ENCODE measurements around the gene ATF2. TPM values are rescaled to one million over a fixed set of nuclear protein-coding genes. Genes with fewer than 3 reads are reported as not detected.

The ATF2 gene
- total and polyA plus RNA-seq, 2 of the 13 experiments (the other 11 are each of a cell fraction or from before 2014, with no cell fraction given) = 91.6 to 95.1 TPM

DNA sequence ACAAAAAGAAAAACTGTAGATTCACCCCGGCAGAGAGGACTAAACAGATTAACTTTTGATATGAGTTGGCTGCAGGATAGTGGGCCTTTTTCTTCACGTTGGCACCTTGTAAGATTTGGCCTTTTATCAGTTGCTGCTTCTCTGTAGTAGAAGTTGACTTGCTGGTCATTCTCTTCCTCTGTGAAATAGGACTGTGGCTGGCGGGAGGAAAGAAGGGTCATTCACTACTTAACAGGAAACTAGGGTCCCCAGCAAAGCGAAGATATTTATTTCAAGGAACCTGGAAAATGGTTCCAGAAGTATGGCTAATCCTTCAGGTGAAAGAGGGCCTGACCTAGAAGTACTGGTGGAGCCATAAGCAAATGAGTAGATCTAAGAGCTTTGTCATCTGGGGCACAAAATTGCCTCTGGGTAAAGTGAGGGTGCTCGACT is 13.9 kb upstream of the ATF2 start (continued):
- TF ChIP-seq, protein P1, sequence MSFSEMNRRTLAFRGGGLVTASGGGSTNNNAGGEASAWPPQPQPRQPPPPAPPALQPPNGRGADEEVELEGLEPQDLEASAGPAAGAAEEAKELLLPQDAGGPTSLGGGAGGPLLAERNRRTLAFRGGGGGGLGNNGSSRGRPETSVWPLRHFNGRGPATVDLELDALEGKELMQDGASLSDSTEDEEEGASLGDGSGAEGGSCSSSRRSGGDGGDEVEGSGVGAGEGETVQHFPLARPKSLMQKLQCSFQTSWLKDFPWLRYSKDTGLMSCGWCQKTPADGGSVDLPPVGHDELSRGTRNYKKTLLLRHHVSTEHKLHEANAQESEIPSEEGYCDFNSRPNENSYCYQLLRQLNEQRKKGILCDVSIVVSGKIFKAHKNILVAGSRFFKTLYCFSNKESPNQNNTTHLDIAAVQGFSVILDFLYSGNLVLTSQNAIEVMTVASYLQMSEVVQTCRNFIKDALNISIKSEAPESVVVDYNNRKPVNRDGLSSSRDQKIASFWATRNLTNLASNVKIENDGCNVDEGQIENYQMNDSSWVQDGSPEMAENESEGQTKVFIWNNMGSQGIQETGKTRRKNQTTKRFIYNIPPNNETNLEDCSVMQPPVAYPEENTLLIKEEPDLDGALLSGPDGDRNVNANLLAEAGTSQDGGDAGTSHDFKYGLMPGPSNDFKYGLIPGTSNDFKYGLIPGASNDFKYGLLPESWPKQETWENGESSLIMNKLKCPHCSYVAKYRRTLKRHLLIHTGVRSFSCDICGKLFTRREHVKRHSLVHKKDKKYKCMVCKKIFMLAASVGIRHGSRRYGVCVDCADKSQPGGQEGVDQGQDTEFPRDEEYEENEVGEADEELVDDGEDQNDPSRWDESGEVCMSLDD (CRISPR knock-in tag; IDR thresholded peaks at IDR 0.05; ENCODE audit: borderline replicate concordance) = no peak
- TF ChIP-seq SP2 (CRISPR knock-in tag; IDR thresholded peaks at IDR 0.05) = no peak
- TF ChIP-seq, protein P2, sequence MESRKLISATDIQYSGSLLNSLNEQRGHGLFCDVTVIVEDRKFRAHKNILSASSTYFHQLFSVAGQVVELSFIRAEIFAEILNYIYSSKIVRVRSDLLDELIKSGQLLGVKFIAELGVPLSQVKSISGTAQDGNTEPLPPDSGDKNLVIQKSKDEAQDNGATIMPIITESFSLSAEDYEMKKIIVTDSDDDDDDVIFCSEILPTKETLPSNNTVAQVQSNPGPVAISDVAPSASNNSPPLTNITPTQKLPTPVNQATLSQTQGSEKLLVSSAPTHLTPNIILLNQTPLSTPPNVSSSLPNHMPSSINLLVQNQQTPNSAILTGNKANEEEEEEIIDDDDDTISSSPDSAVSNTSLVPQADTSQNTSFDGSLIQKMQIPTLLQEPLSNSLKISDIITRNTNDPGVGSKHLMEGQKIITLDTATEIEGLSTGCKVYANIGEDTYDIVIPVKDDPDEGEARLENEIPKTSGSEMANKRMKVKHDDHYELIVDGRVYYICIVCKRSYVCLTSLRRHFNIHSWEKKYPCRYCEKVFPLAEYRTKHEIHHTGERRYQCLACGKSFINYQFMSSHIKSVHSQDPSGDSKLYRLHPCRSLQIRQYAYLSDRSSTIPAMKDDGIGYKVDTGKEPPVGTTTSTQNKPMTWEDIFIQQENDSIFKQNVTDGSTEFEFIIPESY (CRISPR knock-in tag; IDR thresholded peaks at IDR 0.05) = no peak
- no peak for TF ChIP-seq TARDBP (CRISPR knock-in tag; IDR thresholded peaks at IDR 0.05)
- no peak for TF ChIP-seq ZBTB7B (CRISPR knock-in tag; IDR thresholded peaks at IDR 0.05)
- TF ChIP-seq, protein P3, sequence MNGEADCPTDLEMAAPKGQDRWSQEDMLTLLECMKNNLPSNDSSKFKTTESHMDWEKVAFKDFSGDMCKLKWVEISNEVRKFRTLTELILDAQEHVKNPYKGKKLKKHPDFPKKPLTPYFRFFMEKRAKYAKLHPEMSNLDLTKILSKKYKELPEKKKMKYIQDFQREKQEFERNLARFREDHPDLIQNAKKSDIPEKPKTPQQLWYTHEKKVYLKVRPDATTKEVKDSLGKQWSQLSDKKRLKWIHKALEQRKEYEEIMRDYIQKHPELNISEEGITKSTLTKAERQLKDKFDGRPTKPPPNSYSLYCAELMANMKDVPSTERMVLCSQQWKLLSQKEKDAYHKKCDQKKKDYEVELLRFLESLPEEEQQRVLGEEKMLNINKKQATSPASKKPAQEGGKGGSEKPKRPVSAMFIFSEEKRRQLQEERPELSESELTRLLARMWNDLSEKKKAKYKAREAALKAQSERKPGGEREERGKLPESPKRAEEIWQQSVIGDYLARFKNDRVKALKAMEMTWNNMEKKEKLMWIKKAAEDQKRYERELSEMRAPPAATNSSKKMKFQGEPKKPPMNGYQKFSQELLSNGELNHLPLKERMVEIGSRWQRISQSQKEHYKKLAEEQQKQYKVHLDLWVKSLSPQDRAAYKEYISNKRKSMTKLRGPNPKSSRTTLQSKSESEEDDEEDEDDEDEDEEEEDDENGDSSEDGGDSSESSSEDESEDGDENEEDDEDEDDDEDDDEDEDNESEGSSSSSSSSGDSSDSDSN (CRISPR knock-in tag; IDR thresholded peaks at IDR 0.05) = no peak
- TF ChIP-seq, protein P4, sequence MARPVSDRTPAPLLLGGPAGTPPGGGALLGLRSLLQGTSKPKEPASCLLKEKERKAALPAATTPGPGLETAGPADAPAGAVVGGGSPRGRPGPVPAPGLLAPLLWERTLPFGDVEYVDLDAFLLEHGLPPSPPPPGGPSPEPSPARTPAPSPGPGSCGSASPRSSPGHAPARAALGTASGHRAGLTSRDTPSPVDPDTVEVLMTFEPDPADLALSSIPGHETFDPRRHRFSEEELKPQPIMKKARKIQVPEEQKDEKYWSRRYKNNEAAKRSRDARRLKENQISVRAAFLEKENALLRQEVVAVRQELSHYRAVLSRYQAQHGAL (CRISPR knock-in tag; IDR thresholded peaks at IDR 0.05; ENCODE audit: not compliant biosample characterization) = no peak
- no peak for TF ChIP-seq XRCC5 (optimal IDR thresholded peaks at IDR 0.05; ENCODE audit: low read length)
- TF ChIP-seq, protein P5, sequence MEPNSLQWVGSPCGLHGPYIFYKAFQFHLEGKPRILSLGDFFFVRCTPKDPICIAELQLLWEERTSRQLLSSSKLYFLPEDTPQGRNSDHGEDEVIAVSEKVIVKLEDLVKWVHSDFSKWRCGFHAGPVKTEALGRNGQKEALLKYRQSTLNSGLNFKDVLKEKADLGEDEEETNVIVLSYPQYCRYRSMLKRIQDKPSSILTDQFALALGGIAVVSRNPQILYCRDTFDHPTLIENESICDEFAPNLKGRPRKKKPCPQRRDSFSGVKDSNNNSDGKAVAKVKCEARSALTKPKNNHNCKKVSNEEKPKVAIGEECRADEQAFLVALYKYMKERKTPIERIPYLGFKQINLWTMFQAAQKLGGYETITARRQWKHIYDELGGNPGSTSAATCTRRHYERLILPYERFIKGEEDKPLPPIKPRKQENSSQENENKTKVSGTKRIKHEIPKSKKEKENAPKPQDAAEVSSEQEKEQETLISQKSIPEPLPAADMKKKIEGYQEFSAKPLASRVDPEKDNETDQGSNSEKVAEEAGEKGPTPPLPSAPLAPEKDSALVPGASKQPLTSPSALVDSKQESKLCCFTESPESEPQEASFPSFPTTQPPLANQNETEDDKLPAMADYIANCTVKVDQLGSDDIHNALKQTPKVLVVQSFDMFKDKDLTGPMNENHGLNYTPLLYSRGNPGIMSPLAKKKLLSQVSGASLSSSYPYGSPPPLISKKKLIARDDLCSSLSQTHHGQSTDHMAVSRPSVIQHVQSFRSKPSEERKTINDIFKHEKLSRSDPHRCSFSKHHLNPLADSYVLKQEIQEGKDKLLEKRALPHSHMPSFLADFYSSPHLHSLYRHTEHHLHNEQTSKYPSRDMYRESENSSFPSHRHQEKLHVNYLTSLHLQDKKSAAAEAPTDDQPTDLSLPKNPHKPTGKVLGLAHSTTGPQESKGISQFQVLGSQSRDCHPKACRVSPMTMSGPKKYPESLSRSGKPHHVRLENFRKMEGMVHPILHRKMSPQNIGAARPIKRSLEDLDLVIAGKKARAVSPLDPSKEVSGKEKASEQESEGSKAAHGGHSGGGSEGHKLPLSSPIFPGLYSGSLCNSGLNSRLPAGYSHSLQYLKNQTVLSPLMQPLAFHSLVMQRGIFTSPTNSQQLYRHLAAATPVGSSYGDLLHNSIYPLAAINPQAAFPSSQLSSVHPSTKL (CRISPR knock-in tag; IDR thresholded peaks at IDR 0.05) = no peak
- TF ChIP-seq, protein P6, sequence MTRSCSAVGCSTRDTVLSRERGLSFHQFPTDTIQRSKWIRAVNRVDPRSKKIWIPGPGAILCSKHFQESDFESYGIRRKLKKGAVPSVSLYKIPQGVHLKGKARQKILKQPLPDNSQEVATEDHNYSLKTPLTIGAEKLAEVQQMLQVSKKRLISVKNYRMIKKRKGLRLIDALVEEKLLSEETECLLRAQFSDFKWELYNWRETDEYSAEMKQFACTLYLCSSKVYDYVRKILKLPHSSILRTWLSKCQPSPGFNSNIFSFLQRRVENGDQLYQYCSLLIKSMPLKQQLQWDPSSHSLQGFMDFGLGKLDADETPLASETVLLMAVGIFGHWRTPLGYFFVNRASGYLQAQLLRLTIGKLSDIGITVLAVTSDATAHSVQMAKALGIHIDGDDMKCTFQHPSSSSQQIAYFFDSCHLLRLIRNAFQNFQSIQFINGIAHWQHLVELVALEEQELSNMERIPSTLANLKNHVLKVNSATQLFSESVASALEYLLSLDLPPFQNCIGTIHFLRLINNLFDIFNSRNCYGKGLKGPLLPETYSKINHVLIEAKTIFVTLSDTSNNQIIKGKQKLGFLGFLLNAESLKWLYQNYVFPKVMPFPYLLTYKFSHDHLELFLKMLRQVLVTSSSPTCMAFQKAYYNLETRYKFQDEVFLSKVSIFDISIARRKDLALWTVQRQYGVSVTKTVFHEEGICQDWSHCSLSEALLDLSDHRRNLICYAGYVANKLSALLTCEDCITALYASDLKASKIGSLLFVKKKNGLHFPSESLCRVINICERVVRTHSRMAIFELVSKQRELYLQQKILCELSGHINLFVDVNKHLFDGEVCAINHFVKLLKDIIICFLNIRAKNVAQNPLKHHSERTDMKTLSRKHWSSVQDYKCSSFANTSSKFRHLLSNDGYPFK (CRISPR knock-in tag; IDR thresholded peaks at IDR 0.05; ENCODE audit: borderline replicate concordance) = no peak
- TF ChIP-seq, protein P7, sequence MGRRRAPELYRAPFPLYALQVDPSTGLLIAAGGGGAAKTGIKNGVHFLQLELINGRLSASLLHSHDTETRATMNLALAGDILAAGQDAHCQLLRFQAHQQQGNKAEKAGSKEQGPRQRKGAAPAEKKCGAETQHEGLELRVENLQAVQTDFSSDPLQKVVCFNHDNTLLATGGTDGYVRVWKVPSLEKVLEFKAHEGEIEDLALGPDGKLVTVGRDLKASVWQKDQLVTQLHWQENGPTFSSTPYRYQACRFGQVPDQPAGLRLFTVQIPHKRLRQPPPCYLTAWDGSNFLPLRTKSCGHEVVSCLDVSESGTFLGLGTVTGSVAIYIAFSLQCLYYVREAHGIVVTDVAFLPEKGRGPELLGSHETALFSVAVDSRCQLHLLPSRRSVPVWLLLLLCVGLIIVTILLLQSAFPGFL (CRISPR knock-in tag; IDR thresholded peaks at IDR 0.05) = no peak
- no peak for TF ChIP-seq FOSL2 (CRISPR knock-in tag; IDR thresholded peaks at IDR 0.05)

All from HepG2 (cell line).